ENCODE data around the gene RALY.

Gene RALY

GRCh38 chr20:34030456-34030855 lies 36.7 kb downstream of the RALY start:
- ATAC-seq, result no peak
- TF ChIP-seq BACH2 (CRISPR knock-in tag; IDR thresholded peaks at IDR 0.05; ENCODE audit: borderline replicate concordance) (no peak), CSRNP3 (CRISPR knock-in tag; IDR thresholded peaks at IDR 0.05) (no peak), ZC3H10 (CRISPR knock-in tag; IDR thresholded peaks at IDR 0.05) (no peak), ARNTL (CRISPR knock-in tag; IDR thresholded peaks at IDR 0.05; ENCODE audit: borderline replicate concordance, low read depth) (no peak), TSHZ2 (CRISPR knock-in tag; IDR thresholded peaks at IDR 0.05) (no peak), CREB5 (CRISPR knock-in tag; IDR thresholded peaks at IDR 0.05; ENCODE audit: low read depth) (no peak), PPARA (CRISPR knock-in tag; IDR thresholded peaks at IDR 0.05; ENCODE audit: borderline replicate concordance) (no peak), TCF4 (CRISPR knock-in tag; IDR thresholded peaks at IDR 0.05; ENCODE audit: borderline replicate concordance) (no peak), SNAI2 (CRISPR knock-in tag; IDR thresholded peaks at IDR 0.05) (no peak), ZNF565 (CRISPR knock-in tag; conservative IDR thresholded peaks at IDR 0.05; ENCODE audit: low read depth) (no peak), ZFP30 (CRISPR knock-in tag; IDR thresholded peaks at IDR 0.05) (no peak), ZFP3 (CRISPR knock-in tag; IDR thresholded peaks at IDR 0.05) (no peak), OSR1 (CRISPR knock-in tag; IDR thresholded peaks at IDR 0.05) (no peak), ISL1 (CRISPR knock-in tag; IDR thresholded peaks at IDR 0.05) (no peak), ZNF8 (CRISPR knock-in tag; IDR thresholded peaks at IDR 0.05) (no peak), TOX (CRISPR knock-in tag; IDR thresholded peaks at IDR 0.05; ENCODE audit: borderline replicate concordance) (no peak), ZNF70 (CRISPR knock-in tag; IDR thresholded peaks at IDR 0.05) (no peak), CSDC2 (CRISPR knock-in tag; IDR thresholded peaks at IDR 0.05) (no peak), RARB (CRISPR knock-in tag; IDR thresholded peaks at IDR 0.05) (no peak)
- TF ChIP-seq, protein P1, sequence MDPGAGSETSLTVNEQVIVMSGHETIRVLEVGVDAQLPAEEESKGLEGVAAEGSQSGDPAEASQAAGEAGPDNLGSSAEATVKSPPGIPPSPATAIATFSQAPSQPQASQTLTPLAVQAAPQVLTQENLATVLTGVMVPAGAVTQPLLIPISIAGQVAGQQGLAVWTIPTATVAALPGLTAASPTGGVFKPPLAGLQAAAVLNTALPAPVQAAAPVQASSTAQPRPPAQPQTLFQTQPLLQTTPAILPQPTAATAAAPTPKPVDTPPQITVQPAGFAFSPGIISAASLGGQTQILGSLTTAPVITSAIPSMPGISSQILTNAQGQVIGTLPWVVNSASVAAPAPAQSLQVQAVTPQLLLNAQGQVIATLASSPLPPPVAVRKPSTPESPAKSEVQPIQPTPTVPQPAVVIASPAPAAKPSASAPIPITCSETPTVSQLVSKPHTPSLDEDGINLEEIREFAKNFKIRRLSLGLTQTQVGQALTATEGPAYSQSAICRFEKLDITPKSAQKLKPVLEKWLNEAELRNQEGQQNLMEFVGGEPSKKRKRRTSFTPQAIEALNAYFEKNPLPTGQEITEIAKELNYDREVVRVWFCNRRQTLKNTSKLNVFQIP (CRISPR knock-in tag; IDR thresholded peaks at IDR 0.05; ENCODE audit: borderline replicate concordance, low read depth), result no peak

- no peak for ATAC-seq
- TF ChIP-seq ZNF565 (CRISPR knock-in tag; conservative IDR thresholded peaks at IDR 0.05; ENCODE audit: low read depth), result no peak
- TF ChIP-seq, protein P1 (CRISPR knock-in tag; IDR thresholded peaks at IDR 0.05; ENCODE audit: borderline replicate concordance, low read depth), result no peak
- TF ChIP-seq, protein P2, sequence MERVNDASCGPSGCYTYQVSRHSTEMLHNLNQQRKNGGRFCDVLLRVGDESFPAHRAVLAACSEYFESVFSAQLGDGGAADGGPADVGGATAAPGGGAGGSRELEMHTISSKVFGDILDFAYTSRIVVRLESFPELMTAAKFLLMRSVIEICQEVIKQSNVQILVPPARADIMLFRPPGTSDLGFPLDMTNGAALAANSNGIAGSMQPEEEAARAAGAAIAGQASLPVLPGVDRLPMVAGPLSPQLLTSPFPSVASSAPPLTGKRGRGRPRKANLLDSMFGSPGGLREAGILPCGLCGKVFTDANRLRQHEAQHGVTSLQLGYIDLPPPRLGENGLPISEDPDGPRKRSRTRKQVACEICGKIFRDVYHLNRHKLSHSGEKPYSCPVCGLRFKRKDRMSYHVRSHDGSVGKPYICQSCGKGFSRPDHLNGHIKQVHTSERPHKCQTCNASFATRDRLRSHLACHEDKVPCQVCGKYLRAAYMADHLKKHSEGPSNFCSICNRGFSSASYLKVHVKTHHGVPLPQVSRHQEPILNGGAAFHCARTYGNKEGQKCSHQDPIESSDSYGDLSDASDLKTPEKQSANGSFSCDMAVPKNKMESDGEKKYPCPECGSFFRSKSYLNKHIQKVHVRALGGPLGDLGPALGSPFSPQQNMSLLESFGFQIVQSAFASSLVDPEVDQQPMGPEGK (CRISPR knock-in tag; IDR thresholded peaks at IDR 0.05; ENCODE audit: borderline replicate concordance), result no peak
- TF ChIP-seq ZFP3 (CRISPR knock-in tag; IDR thresholded peaks at IDR 0.05), result no peak
- no peak for TF ChIP-seq PPARA (CRISPR knock-in tag; IDR thresholded peaks at IDR 0.05; ENCODE audit: borderline replicate concordance)
- TF ChIP-seq TCF4 (CRISPR knock-in tag; IDR thresholded peaks at IDR 0.05; ENCODE audit: borderline replicate concordance), result no peak
- no peak for TF ChIP-seq RARB (CRISPR knock-in tag; IDR thresholded peaks at IDR 0.05)
- TF ChIP-seq TOX (CRISPR knock-in tag; IDR thresholded peaks at IDR 0.05; ENCODE audit: borderline replicate concordance), result no peak
- no peak for TF ChIP-seq TSHZ2 (CRISPR knock-in tag; IDR thresholded peaks at IDR 0.05)
Observed at GRCh38 chr20:34033903-34034302, 40.2 kb downstream of the RALY start.
